Keratinocyte (primary cell): ENCODE results near the gene SRCIN1. TPM values are rescaled to one million over a fixed set of nuclear protein-coding genes. Genes with fewer than 3 reads are reported as not detected.
A peak's percentile ranks its signal among the peaks of the same experiment; 100 is the strongest.

Experiments used
- DNase-seq: peaks from one replicate; pipeline ENCODE4 v3.0.0-alpha.2; 2011; ENCODE audit warnings: low read depth, missing footprints, low spot score
- FAIRE-seq: peaks from 2 replicates; lab custom pipeline; 2011; peaks lifted over from hg19 to GRCh38; lab: Jason Lieb, UNC
- H2AFZ ChIP-seq: 2 replicates; pipeline ENCODE4 v1.6.0; 2012; ENCODE audit warnings: low read length, control low read depth, inconsistent platforms; ENCODE audit not compliant: control insufficient read depth
- H3K27ac ChIP-seq: 2 replicates; pipeline ENCODE4 v1.5.1; 2011; ENCODE audit warnings: low read length; ENCODE audit not compliant: control insufficient read depth, insufficient read depth
- H3K27me3 ChIP-seq: 3 replicates; pipeline ENCODE4 v1.6.0; 2011; ENCODE audit warnings: low read length; ENCODE audit not compliant: control insufficient read depth, insufficient read depth; ENCODE audit errors: extremely low read depth
- H3K36me3 ChIP-seq, 2 experiments: 2 replicates in 1 of 2; 3 replicates in 1 of 2; pipeline ENCODE4 v1.5.1; 2011; ENCODE audit warnings: low read length in 2 of 2, mild to moderate bottlenecking in 1 of 2; ENCODE audit not compliant: control insufficient read depth in 2 of 2, insufficient read depth in 2 of 2; ENCODE audit errors: extremely low read depth in 1 of 2
- H3K4me1 ChIP-seq: 3 replicates; pipeline ENCODE4 v1.5.1; 2011; ENCODE audit warnings: low read length; ENCODE audit not compliant: control insufficient read depth, insufficient read depth; ENCODE audit errors: extremely low read depth
- H3K4me2 ChIP-seq: 3 replicates; pipeline ENCODE4 v1.6.0; 2011; ENCODE audit warnings: low read depth, low read length; ENCODE audit not compliant: control insufficient read depth, insufficient read depth; ENCODE audit errors: extremely low read depth
- H3K4me3 ChIP-seq, 3 experiments: fragments of 200-600 bp in 1 of 3; sonication (generic) in 1 of 3; 2 replicates in 2 of 3; 3 replicates in 1 of 3; pipeline ENCODE4 v1.5.1; 2011 to 2016; ENCODE audit warnings: low read length in 3 of 3, mild to moderate bottlenecking in 3 of 3, control low read depth in 2 of 3, inconsistent platforms in 1 of 3, low read depth in 1 of 3, mixed read lengths in 1 of 3, mixed run types in 1 of 3, moderate library complexity in 1 of 3; ENCODE audit not compliant: control insufficient read depth in 2 of 3, insufficient read depth in 2 of 3; ENCODE audit errors: extremely low read depth in 1 of 3
- H3K79me2 ChIP-seq: 2 replicates; pipeline ENCODE4 v1.6.0; 2012; ENCODE audit warnings: low read length; ENCODE audit not compliant: control insufficient read depth, insufficient read depth
- H3K9ac ChIP-seq: 3 replicates; pipeline ENCODE4 v1.6.0; 2011; ENCODE audit warnings: low read length; ENCODE audit not compliant: control insufficient read depth, insufficient read depth; ENCODE audit errors: extremely low read depth
- H3K9me1 ChIP-seq: 3 replicates; pipeline ENCODE4 v1.6.0; 2011; ENCODE audit warnings: low read length; ENCODE audit not compliant: control insufficient read depth, insufficient read depth; ENCODE audit errors: extremely low read depth
- H3K9me3 ChIP-seq: 2 replicates; pipeline ENCODE4 v1.5.1; 2012; ENCODE audit warnings: low read depth, low read length; ENCODE audit not compliant: control insufficient read depth
- H4K20me1 ChIP-seq: 3 replicates; pipeline ENCODE4 v1.6.0; 2011; ENCODE audit warnings: low read length; ENCODE audit not compliant: control insufficient read depth, insufficient read depth; ENCODE audit errors: extremely low read depth
- EZH2 ChIP-seq: IDR thresholded peaks from one replicate; pipeline ENCODE4 v1.6.1; 2012; ENCODE audit warnings: inconsistent platforms, mild to moderate bottlenecking, low read length, moderate library complexity
- dilution Hi-C: fragments of 300-500 bp; cut with MboI; formaldehyde crosslinking; loops from one replicate; pipeline ENCODE4 v1.7.0; 2020; ENCODE audit warnings: low sequenced_read_pairs; ENCODE audit not compliant: extremely low pct_ligation_motif_present
- polyA plus RNA-seq, 5 experiments: library from polyadenylated mRNA; depleted of rRNA in 3 of 5; stranded (reverse) in 3 of 5; stranded (forward) in 1 of 5; unstranded in 1 of 5; fragments of >200 nt; gene quantifications; 1 replicate in 1 of 5; 2 replicates in 3 of 5; 3 replicates in 1 of 5; pipeline versions ENCODE4 v1.2.1 to v1.2.3, GENCODE V29; 2011 to 2012; ENCODE audit warnings: missing spikeins in 2 of 5, low read depth in 1 of 5, low replicate concordance in 1 of 5
- TF ChIP-seq, protein P1 (sequence below), 3 experiments: IDR thresholded peaks in 1 of 3; conservative IDR thresholded peaks in 1 of 3; optimal IDR thresholded peaks in 1 of 3; 2 replicates in 2 of 3; 3 replicates in 1 of 3; pipeline versions ENCODE3 to v1.5.1; 2011; ENCODE audit warnings: low read length in 3 of 3, mild to moderate bottlenecking in 3 of 3, moderate library complexity in 2 of 3, control low read depth in 1 of 3, inconsistent platforms in 1 of 3; ENCODE audit not compliant: insufficient read depth in 2 of 3; ENCODE audit errors: extremely low read depth in 1 of 3

The SRCIN1 gene
- polyA plus RNA-seq, 1 donor (not counting 4 experiments of a cell fraction or from before 2014, with no cell fraction given): 0.37 TPM

DNA sequence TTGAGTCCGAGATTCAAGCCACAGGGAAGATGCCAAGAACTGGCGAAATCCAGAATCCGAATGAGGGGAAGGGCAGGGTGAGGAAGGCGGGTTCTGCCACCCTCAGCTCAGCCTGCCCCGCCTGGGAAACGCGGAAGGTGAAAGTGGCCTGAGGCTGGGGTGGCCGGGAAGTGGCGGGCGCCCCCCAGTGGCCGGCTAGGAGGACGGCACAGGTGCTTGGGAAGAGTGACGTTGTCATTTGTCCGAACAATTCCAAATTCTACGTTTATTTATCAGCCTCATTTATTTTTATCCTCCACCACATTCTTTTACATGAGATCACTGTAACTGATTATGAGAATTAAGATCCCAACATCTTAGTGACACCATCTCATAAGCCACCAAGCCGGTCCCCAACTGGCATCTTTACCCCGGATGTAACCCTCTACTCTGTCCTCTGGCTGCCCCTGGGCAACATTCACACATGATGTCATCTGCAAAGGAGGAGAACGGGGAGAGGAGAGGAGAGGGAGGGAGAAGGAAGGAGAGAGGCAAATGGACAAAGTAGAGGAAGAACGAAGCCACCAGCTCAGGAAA lies 21.3 kb downstream of the SRCIN1 start:
- FAIRE-seq: no peak
- no peak for DNase-seq
- Histone ChIP-seq H2AFZ (no peak overlapping the region), H3K4me1 (peaks cover 16% of the 10 kb centered on the region), H3K4me2 (peak overlapping the region; percentile 56), H4K20me1 (no peaks in the 10 kb centered on the region), H3K27me3 (peaks cover 57% of the 10 kb centered on the region), H3K4me3 (peak overlapping the region in 1 of 3 experiments; percentile 37), H3K9ac (no peak overlapping the region), H3K9me1 (no peaks in the 10 kb centered on the region), H3K27ac (no peak overlapping the region), H3K9me3 (no peaks in the 10 kb centered on the region), H3K79me2 (no peaks in the 10 kb centered on the region), H3K36me3 (no peaks in the 10 kb centered on the region)
- TF ChIP-seq, protein P1, sequence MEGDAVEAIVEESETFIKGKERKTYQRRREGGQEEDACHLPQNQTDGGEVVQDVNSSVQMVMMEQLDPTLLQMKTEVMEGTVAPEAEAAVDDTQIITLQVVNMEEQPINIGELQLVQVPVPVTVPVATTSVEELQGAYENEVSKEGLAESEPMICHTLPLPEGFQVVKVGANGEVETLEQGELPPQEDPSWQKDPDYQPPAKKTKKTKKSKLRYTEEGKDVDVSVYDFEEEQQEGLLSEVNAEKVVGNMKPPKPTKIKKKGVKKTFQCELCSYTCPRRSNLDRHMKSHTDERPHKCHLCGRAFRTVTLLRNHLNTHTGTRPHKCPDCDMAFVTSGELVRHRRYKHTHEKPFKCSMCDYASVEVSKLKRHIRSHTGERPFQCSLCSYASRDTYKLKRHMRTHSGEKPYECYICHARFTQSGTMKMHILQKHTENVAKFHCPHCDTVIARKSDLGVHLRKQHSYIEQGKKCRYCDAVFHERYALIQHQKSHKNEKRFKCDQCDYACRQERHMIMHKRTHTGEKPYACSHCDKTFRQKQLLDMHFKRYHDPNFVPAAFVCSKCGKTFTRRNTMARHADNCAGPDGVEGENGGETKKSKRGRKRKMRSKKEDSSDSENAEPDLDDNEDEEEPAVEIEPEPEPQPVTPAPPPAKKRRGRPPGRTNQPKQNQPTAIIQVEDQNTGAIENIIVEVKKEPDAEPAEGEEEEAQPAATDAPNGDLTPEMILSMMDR (optimal IDR thresholded peaks at IDR 0.05 in 1 of 3, IDR thresholded peaks at IDR 0.05 in 1 of 3, conservative IDR thresholded peaks at IDR 0.05 in 1 of 3; ENCODE audit: extremely low read depth in 1 of 3, insufficient read depth in 2 of 3, low read length in 3 of 3): peak; percentile 94 to 97 (median 95)
- no peak for TF ChIP-seq EZH2
- dilution Hi-C loops: no loop called here

DNA sequence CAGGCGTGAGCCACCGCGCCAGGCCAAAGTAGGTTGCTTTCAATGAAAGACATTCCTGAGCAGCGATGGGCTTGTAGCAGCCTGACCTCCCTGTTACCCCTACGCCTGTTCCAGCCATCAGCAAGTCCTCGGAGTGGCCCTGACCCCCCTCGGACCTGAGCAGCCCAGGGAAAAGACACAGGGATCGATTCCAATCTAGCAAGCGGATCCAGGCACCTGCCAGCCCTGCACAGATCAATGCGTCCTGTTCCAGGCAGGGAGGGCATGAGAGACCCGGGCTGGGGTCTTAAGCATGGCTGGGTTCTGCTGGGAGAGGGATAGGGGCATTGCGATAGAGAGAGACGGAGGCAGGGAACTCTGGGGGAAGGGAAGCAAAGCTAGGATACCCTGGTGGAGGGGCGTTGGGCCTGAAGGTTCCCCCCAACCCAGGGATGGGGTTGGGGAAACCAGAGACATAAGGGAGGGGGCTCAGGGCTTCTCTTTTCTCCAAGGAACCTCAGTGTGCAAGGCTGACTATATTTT lies 21.9 kb downstream of the SRCIN1 start:
- H3K4me3 ChIP-seq: peak overlapping the region in 1 of 3 experiments; percentile 37

More for the DNA sequence above, 21.9 kb downstream of the SRCIN1 start:
- peaks cover 60% of the 10 kb centered on the region for H3K27me3 ChIP-seq
- TF ChIP-seq, protein P1 (optimal IDR thresholded peaks at IDR 0.05 in 1 of 3, IDR thresholded peaks at IDR 0.05 in 1 of 3, conservative IDR thresholded peaks at IDR 0.05 in 1 of 3; ENCODE audit: extremely low read depth in 1 of 3, insufficient read depth in 2 of 3, low read length in 3 of 3): no peak
- no peak for TF ChIP-seq EZH2
- H3K36me3 ChIP-seq: no peaks in the 10 kb centered on the region
- dilution Hi-C loops: no loop called here
- H3K9ac ChIP-seq: no peak overlapping the region
- H2AFZ ChIP-seq: no peak overlapping the region
- peak overlapping the region; percentile 56 for H3K4me2 ChIP-seq
- H3K9me3 ChIP-seq: no peaks in the 10 kb centered on the region
- no peaks in the 10 kb centered on the region for H3K9me1 ChIP-seq
- H3K4me1 ChIP-seq: peaks cover 16% of the 10 kb centered on the region
- H3K79me2 ChIP-seq: no peaks in the 10 kb centered on the region
- no peak for DNase-seq
- no peaks in the 10 kb centered on the region for H4K20me1 ChIP-seq
- H3K27ac ChIP-seq: no peak overlapping the region
- FAIRE-seq: no peak
